HUES6 (cell line): ENCODE data around the gene NHS.

Experiments
- H3K27ac ChIP-seq: 2 replicates; pipeline ENCODE4 v1.7.0; 2013; ENCODE audit warnings: low read depth, mild to moderate bottlenecking, low read length, inconsistent platforms
- H3K27me3 ChIP-seq: 2 replicates; pipeline ENCODE4 v1.6.1; 2013; ENCODE audit warnings: low read length; ENCODE audit not compliant: control insufficient read depth, insufficient read depth
- H3K36me3 ChIP-seq: 2 replicates; pipeline ENCODE4 v1.6.1; 2013; ENCODE audit warnings: low read length; ENCODE audit not compliant: control insufficient read depth, insufficient read depth
- H3K4me1 ChIP-seq: 2 replicates; pipeline ENCODE4 v1.6.1; 2013; ENCODE audit warnings: low read length; ENCODE audit not compliant: control insufficient read depth, insufficient read depth
- H3K4me3 ChIP-seq: 2 replicates; pipeline ENCODE4 v1.5.1; 2013; ENCODE audit warnings: low read depth, low read length
- H3K9ac ChIP-seq: one replicate; pipeline ENCODE4 v1.6.1; 2013; ENCODE audit warnings: mild to moderate bottlenecking, low read length
- H3K9me3 ChIP-seq: 2 replicates; pipeline ENCODE4 v1.6.1; 2013; ENCODE audit warnings: low read depth, low read length; ENCODE audit not compliant: control insufficient read depth, insufficient read depth

The NHS gene

DNA sequence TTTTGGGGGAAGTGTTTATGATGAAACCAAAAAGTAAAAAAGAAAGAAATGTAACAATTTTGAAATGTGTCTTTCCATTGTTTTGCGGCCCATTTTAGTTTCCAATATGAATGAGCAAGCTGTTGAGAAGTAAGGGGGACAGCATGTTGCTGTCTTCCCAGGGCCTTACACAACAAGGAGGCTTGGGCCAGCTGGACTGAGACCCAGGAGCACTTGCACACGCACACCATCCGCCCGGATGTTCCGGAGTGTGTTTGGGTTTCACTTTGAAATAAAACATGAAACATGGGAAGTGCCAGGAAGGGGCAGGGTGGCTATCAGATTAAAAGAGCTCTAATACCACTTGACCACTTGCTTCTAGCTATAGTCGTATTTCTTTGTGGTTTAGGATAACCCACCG is 144.4 kb downstream of the NHS start:
- H3K4me1 ChIP-seq = peaks cover 31% of the 10 kb centered on the region

DNA sequence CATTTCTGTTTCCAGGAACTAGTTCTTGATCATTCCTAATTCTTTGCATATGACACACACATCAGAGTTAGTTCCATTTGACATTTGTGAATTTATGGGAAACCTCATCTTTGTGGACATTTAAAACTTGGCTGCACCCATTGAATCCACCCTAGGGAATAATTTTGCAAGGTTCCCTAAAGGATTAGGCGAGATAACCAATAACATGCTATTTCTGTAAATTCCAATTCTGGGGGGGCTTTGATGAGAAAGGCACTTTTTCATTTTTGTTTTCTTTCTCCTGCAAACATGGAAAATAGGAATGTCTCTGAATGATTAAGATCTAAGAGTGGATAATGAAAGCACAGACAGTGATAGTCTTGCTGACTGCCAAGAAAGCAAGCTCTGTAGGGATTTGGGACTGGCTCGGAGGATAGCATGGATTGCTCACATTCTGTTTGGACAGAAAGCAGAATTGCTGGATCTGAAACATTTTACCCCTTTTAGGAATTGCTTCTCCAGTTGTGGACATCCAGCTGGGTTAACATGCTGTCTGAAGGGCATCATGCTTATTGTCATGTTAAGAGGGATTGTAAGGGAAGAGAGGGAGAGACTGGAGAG is 145.1 kb downstream of the NHS start:
- no peak overlapping the region for H3K27ac ChIP-seq
- no peaks in the 10 kb centered on the region for H3K36me3 ChIP-seq
- H3K9me3 ChIP-seq = peaks cover 3% of the 10 kb centered on the region; the same call in 1 of the 2 replicates
- no peak overlapping the region for H3K9ac ChIP-seq
- peaks cover 31% of the 10 kb centered on the region for H3K4me1 ChIP-seq
- H3K27me3 ChIP-seq = no peaks in the 10 kb centered on the region; the same call in 1 of the 2 replicates
- H3K4me3 ChIP-seq = no peak overlapping the region

More for the DNA sequence above, 144.4 kb downstream of the NHS start:
- no peak overlapping the region for H3K27ac ChIP-seq
- no peaks in the 10 kb centered on the region; the same call in 1 of the 2 replicates for H3K27me3 ChIP-seq
- peaks cover 3% of the 10 kb centered on the region; the same call in 1 of the 2 replicates for H3K9me3 ChIP-seq
- H3K36me3 ChIP-seq = no peaks in the 10 kb centered on the region
- no peak overlapping the region for H3K4me3 ChIP-seq
- H3K9ac ChIP-seq = no peak overlapping the region

GRCh38 chrX:17521871-17522693 is 147.1 kb downstream of the NHS start:
- H3K9ac ChIP-seq = no peak overlapping the region
- peaks cover 42% of the 10 kb centered on the region for H3K4me1 ChIP-seq

DNA sequence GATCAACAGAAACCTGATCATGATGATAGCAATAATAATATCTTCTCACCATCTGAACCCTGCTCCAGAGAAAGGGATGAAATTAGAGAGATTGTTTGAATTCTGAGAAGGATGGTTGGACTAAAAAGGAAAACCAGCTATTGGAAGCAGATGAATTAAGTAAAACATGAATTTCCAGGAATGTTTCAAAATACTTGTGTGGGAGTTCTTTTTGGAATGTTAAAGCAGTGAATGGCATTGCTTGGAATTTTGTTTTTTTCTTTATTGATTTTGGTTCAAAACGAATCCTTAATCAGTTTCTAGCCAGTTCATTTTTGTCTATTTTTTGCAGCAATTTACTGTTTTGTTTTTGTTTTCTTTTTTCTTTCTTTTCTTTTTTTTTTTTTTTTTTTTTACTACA is 150.3 kb downstream of the NHS start:
- H3K9me3 ChIP-seq = no peaks in the 10 kb centered on the region
- H3K4me1 ChIP-seq = peaks cover 56% of the 10 kb centered on the region
- no peaks in the 10 kb centered on the region for H3K36me3 ChIP-seq
- no peak overlapping the region for H3K4me3 ChIP-seq
- H3K9ac ChIP-seq = no peak overlapping the region
- H3K27me3 ChIP-seq = peaks cover 4% of the 10 kb centered on the region; the same call in 1 of the 2 replicates
- H3K27ac ChIP-seq = no peak overlapping the region

More at GRCh38 chrX:17521871-17522693, 147.1 kb downstream of the NHS start:
- Histone ChIP-seq H3K36me3 (no peaks in the 10 kb centered on the region), H3K27ac (no peak overlapping the region), H3K9me3 (peaks cover 3% of the 10 kb centered on the region; the same call in 1 of the 2 replicates), H3K4me3 (peak overlapping the region; percentile 16; the same call in 1 of the 2 replicates), H3K27me3 (no peaks in the 10 kb centered on the region; the same call in 1 of the 2 replicates)

- Histone ChIP-seq H3K36me3 (no peaks in the 10 kb centered on the region), H3K27ac (no peak overlapping the region), H3K4me1 (peaks cover 56% of the 10 kb centered on the region), H3K4me3 (no peak overlapping the region), H3K9me3 (no peaks in the 10 kb centered on the region), H3K27me3 (peaks cover 4% of the 10 kb centered on the region; the same call in 1 of the 2 replicates), H3K9ac (no peak overlapping the region)
These were observed 151.0 kb downstream of the NHS start for GRCh38 chrX:17525762-17526555.

GRCh38 chrX:17527135-17527701 is 152.2 kb downstream of the NHS start:
- Histone ChIP-seq H3K9ac (peak overlapping the region; percentile 29), H3K4me1 (peaks cover 55% of the 10 kb centered on the region), H3K27ac (no peak overlapping the region), H3K36me3 (no peaks in the 10 kb centered on the region), H3K27me3 (peaks cover 4% of the 10 kb centered on the region; the same call in 1 of the 2 replicates), H3K9me3 (no peaks in the 10 kb centered on the region), H3K4me3 (no peak overlapping the region)

- no peaks in the 10 kb centered on the region for H3K36me3 ChIP-seq
- no peak overlapping the region; the same call in 1 of the 2 replicates for H3K4me3 ChIP-seq
- no peak overlapping the region for H3K27ac ChIP-seq
- H3K27me3 ChIP-seq = peaks cover 4% of the 10 kb centered on the region; the same call in 1 of the 2 replicates
- no peaks in the 10 kb centered on the region for H3K9me3 ChIP-seq
- H3K9ac ChIP-seq = no peak overlapping the region
- H3K4me1 ChIP-seq = peaks cover 51% of the 10 kb centered on the region
These were observed 152.9 kb downstream of the NHS start for GRCh38 chrX:17527922-17528321.

DNA sequence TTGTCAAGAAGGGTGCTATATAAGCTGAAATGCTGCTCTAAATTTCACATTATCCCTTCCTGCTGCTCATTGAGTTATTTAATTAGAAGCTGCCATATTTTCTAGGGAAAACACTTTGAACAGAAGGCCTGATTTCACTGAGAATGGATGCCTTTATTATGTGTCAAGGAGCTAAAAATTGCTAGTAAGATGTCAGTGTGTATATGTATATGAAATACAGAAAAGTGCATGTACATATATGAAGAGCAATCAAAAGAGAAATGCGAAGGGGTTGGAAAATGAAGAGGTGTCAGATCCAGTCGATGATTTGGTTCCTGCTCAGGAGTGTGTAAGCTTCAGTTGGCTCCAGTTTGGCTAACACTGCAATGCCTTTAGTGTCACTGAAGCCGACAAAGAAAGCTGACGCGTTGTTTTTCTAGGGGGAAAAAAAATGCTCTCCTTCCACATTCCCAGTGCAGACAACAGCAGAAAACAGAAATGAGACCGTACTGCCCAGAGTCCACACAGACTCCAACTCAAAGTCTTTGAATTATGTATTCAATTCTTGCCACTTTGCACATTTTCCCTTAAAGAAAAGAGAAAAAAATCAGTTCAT is 154.2 kb downstream of the NHS start:
- Histone ChIP-seq H3K36me3 (no peaks in the 10 kb centered on the region), H3K4me3 (no peak overlapping the region), H3K27me3 (peaks cover 4% of the 10 kb centered on the region; the same call in 1 of the 2 replicates), H3K4me1 (peaks cover 51% of the 10 kb centered on the region), H3K9me3 (no peaks in the 10 kb centered on the region), H3K27ac (no peak overlapping the region), H3K9ac (no peak overlapping the region)

- no peaks in the 10 kb centered on the region for H3K9me3 ChIP-seq
- no peak overlapping the region for H3K9ac ChIP-seq
- H3K27ac ChIP-seq = no peak overlapping the region
- H3K36me3 ChIP-seq = no peaks in the 10 kb centered on the region
- H3K27me3 ChIP-seq = peaks cover 4% of the 10 kb centered on the region; the same call in 1 of the 2 replicates
- peaks cover 45% of the 10 kb centered on the region for H3K4me1 ChIP-seq
- H3K4me3 ChIP-seq = no peak overlapping the region
These were observed 156.5 kb downstream of the NHS start for GRCh38 chrX:17531500-17531899.

DNA sequence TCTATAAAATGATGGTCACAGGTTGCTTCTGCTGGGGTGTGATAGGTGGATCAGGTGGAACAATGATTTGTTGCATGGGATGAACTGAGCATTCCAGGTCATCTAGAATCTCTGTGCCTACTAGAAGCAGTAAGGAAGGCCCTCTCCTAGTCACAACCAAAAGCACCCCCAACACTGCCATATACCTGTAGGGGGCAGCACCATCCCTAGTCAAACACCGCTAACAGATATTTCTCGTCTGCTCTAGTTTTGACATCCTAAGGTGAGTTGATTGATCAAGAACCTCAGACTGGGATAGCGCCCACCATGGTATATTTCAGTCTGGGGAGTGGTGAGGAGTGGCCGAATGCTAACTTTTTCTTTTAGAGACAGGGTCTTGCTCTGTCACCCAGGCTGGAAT is 160.2 kb downstream of the NHS start:
- H3K9me3 ChIP-seq = no peaks in the 10 kb centered on the region
- H3K27ac ChIP-seq = no peak overlapping the region
- H3K4me3 ChIP-seq = no peak overlapping the region
- no peak overlapping the region for H3K9ac ChIP-seq
- peaks cover 27% of the 10 kb centered on the region for H3K4me1 ChIP-seq
- H3K36me3 ChIP-seq = no peaks in the 10 kb centered on the region
- peaks cover 5% of the 10 kb centered on the region; the same call in 1 of the 2 replicates for H3K27me3 ChIP-seq
